GM12878 (cell line): Measurements from ENCODE around the gene LMO7. TPM values are rescaled to one million over a fixed set of nuclear protein-coding genes. Genes with fewer than 3 reads are reported as not detected.

Experiments
- ATAC-seq: fragments of 200-7000 bp; cut with Tn5 transposase; 3 replicates; pipeline ENCODE4 v1.9.1; 2020; ENCODE audit warnings: mild to moderate bottlenecking, moderate library complexity
- BruUV-seq: library from RNA; stranded (reverse); fragments of 400-500 nt; replicated peaks from 2 replicates; lab custom pipeline; 2021; lab: Mats Ljungman, UMichigan
- CTCF ChIA-PET: fragments of 300-600 bp; sonication (Branson Sonifier 250); formaldehyde crosslinking; extraction: SDS; loops from one replicate; lab custom pipeline; 2021; ENCODE audit warnings: inconsistent platforms; lab: Yijun Ruan, JAX
- POLR2A ChIA-PET: fragments of 350-600 bp; formaldehyde crosslinking; extraction: SDS; loops from one replicate; lab custom pipeline; 2021; ENCODE audit warnings: inconsistent platforms; lab: Charles Lee
- RAD21 ChIA-PET: fragments of 300-600 bp; sonication (Branson Sonifier 250); formaldehyde crosslinking; loops from one replicate; lab custom pipeline; 2023; ENCODE audit warnings: antibody characterized with exemption; ENCODE audit not compliant: unreplicated experiment; lab: Charles Lee
- SMC1A ChIA-PET: fragments of 300-600 bp; sonication (Branson Sonifier 250); formaldehyde crosslinking; loops from one replicate; lab custom pipeline; 2023; ENCODE audit not compliant: unreplicated experiment, uncharacterized antibody; lab: Charles Lee
- DNase-seq: peaks from one replicate; pipeline ENCODE4 v3.0.0-alpha.2; 2011; ENCODE audit warnings: low read depth, low spot score
- FAIRE-seq: peaks from 3 replicates; lab custom pipeline; 2011; peaks lifted over from hg19 to GRCh38; lab: Jason Lieb, UNC
- H2AFZ ChIP-seq: 2 replicates; pipeline ENCODE4 v1.6.0; 2011; ENCODE audit warnings: low read depth, low read length, control low read depth; ENCODE audit not compliant: control insufficient read depth
- H3K27ac ChIP-seq: 2 replicates; pipeline ENCODE4 v1.5.1; 2011; ENCODE audit warnings: control low read depth; ENCODE audit not compliant: control insufficient read depth, insufficient read depth
- H3K27me3 ChIP-seq, 2 experiments: replicated peaks in 1 of 2; 2 replicates each; pipeline versions ENCODE4 v1.6.0 to v1.6.1; 2011; ENCODE audit warnings: low read length in 1 of 2; ENCODE audit not compliant: control insufficient read depth in 2 of 2, insufficient read depth in 2 of 2
- H3K36me3 ChIP-seq, 2 experiments: 2 replicates each; pipeline ENCODE4 v1.5.1; 2011; ENCODE audit warnings: low read length in 1 of 2; ENCODE audit not compliant: control insufficient read depth in 2 of 2, insufficient read depth in 2 of 2
- H3K4me1 ChIP-seq: 2 replicates; pipeline ENCODE4 v1.6.1; 2011; ENCODE audit warnings: mild to moderate bottlenecking, low read length, moderate library complexity, mixed read lengths; ENCODE audit not compliant: control insufficient read depth, insufficient read depth
- H3K4me2 ChIP-seq: 2 replicates; pipeline ENCODE4 v1.6.0; 2011; ENCODE audit warnings: control low read depth; ENCODE audit not compliant: control insufficient read depth, insufficient read depth
- H3K4me3 ChIP-seq: fragments of 200-600 bp; sonication (generic); 2 replicates; pipeline ENCODE4 v1.5.1; 2016
- H3K79me2 ChIP-seq: 2 replicates; pipeline ENCODE4 v1.6.0; 2011; ENCODE audit warnings: low read length; ENCODE audit not compliant: control insufficient read depth, insufficient read depth
- H3K9ac ChIP-seq: 2 replicates; pipeline ENCODE4 v1.8.0; 2011; ENCODE audit warnings: low read length, control low read depth, mixed read lengths; ENCODE audit not compliant: control insufficient read depth, insufficient read depth
- H3K9me3 ChIP-seq: replicated peaks from 3 replicates; pipeline ENCODE4 v1.5.1; 2011; ENCODE audit warnings: mild to moderate bottlenecking, low read length; ENCODE audit not compliant: control insufficient read depth, insufficient read depth
- H4K20me1 ChIP-seq: 2 replicates; pipeline ENCODE4 v1.6.0; 2011; ENCODE audit not compliant: control insufficient read depth, insufficient read depth
- ATF7 ChIP-seq: fragments of 450-650 bp; IDR thresholded peaks from 2 replicates; pipeline ENCODE4 v1.6.1; 2016; ENCODE audit warnings: low read depth, mild to moderate bottlenecking
- BACH1 ChIP-seq: fragments of 450-650 bp; IDR thresholded peaks from 2 replicates; pipeline ENCODE4 v1.6.1; 2017; ENCODE audit warnings: mild to moderate bottlenecking, borderline replicate concordance
- BMI1 ChIP-seq: fragments of 450-650 bp; IDR thresholded peaks from 2 replicates; pipeline ENCODE4 v1.6.1; 2016; ENCODE audit warnings: mild to moderate bottlenecking, moderate library complexity, borderline replicate concordance
- EZH2 ChIP-seq: IDR thresholded peaks from 2 replicates; pipeline ENCODE4 v1.6.1; 2012; ENCODE audit warnings: low read depth, mild to moderate bottlenecking, control low read depth, inconsistent platforms, low read length, borderline replicate concordance; ENCODE audit not compliant: control insufficient read depth
- NFYB ChIP-seq: IDR thresholded peaks from 2 replicates; pipeline ENCODE4 v1.6.1; 2011; ENCODE audit warnings: low read depth, mild to moderate bottlenecking, low read length, improper control_type of control experiment, moderate library complexity; ENCODE audit not compliant: insufficient read depth
- SMAD1 ChIP-seq: fragments of 450-650 bp; IDR thresholded peaks from 2 replicates; pipeline ENCODE4 v1.6.1; 2018; ENCODE audit warnings: mild to moderate bottlenecking, low read depth; ENCODE audit not compliant: partially characterized antibody
- SMC3 ChIP-seq: IDR thresholded peaks from 2 replicates; pipeline ENCODE4 v1.6.1; 2011; ENCODE audit warnings: low read length, improper control_type of control experiment, borderline replicate concordance
- TBL1XR1 ChIP-seq: IDR thresholded peaks from 2 replicates; pipeline ENCODE4 v1.6.1; 2012; ENCODE audit warnings: low read depth, low read length, improper control_type of control experiment
- ZNF274 ChIP-seq: IDR thresholded peaks from one replicate; pipeline ENCODE4 v1.8.0; 2011; ENCODE audit not compliant: insufficient read length, insufficient read depth
- WGBS: methylation state at CpG from one replicate; pipeline ENCODE4 v1.1.6; 2016; ENCODE audit warnings: low lambda C conversion rate; ENCODE audit not compliant: insufficient replicate concordance, insufficient coverage; ENCODE audit errors: missing lambda C conversion rate; 5-methylcytosine and 5-hydroxymethylcytosine counted together
- in situ Hi-C: fragments of 300-500 bp; cut with MboI; formaldehyde crosslinking; loops from 9 replicates; pipeline ENCODE4 v1.14.3; 2018; ENCODE audit warnings: mixed read lengths
- intact Hi-C: fragments of 100-400 bp; cut with micrococcal nuclease; formaldehyde crosslinking; loops from one replicate; pipeline ENCODE4 v1.14.2; 2022; ENCODE audit not compliant: unreplicated experiment
- polyA plus RNA-seq, 11 experiments: library from polyadenylated mRNA; depleted of rRNA in 4 of 11; unstranded in 6 of 11; stranded (reverse) in 5 of 11; fragments of >200 nt; fragmentation: Nextera tagmentation in 4 of 11; fragmentation: Illumina TruSeq in 1 of 11; extraction: Ambion mirVana in 4 of 11; extraction: Trizol in 1 of 11; gene quantifications; 1 replicate in 1 of 11; 2 replicates in 10 of 11; pipeline versions ENCODE4 v1.2.1 to v1.2.3, GENCODE V29; 2011 to 2016; ENCODE audit warnings: inconsistent platforms in 2 of 11, missing spikeins in 2 of 11, low read depth in 1 of 11
- total RNA-seq, 4 experiments: library from RNA; depleted of rRNA in 3 of 4; stranded (reverse); fragments of >200 nt in 3 of 4; fragmentation: Illumina TruSeq in 1 of 4; extraction: Trizol in 1 of 4; gene quantifications; 2 replicates each; pipeline versions ENCODE4 v1.2.1 to v1.2.3, GENCODE V29; 2013 to 2021
- TF ChIP-seq, protein P1 (sequence below): IDR thresholded peaks from 2 replicates; pipeline ENCODE4 v1.6.1; 2012; ENCODE audit warnings: mild to moderate bottlenecking, low read depth, low read length
- TF ChIP-seq, protein P2 (sequence below): fragments of 450-650 bp; IDR thresholded peaks from 2 replicates; pipeline ENCODE4 v1.6.1; 2017; ENCODE audit warnings: low read depth, mild to moderate bottlenecking, moderate library complexity

Gene LMO7
- total and polyA plus RNA-seq, 10 of the 15 experiments (the other 5 are each of a cell fraction or from before 2014, with no cell fraction given) = 8.5 to 67.8 (median 36.8) TPM

DNA sequence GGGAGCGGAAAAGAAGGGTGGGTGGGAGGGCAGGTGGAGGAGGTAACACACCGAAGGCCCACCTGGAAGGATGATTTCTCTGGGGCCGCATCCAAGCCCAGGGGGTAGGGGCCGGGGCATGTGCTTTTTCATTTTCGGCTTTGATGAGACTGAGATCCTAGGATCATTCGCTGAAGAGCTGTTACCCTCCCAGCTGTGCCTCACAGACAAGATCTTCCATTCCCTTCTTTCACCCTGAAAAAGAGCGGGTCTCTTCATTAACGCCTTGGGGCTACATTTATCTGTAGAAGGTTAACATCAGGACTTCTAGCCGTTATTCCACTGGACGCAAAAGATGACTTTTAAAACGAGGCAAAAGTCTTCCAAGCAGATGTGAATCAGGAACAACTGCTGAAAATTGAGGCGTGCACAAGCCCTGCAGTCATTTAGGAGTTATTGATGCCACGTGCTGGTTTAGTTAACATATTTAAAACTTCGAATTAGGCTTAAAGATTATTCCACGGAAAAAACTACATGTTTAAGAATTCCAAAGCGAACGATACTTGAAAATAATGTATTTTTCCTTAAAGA, 1.1 kb downstream of the LMO7 start:
- POLR2A ChIA-PET = interaction anchor here (0.6 to 1.5 kb wide), 2 partner anchors 87 to 1271 kb away, joined by 3 to 5 read pairs; partner anchors contain the start of gene UCHL3
- RAD21 ChIA-PET = no interaction called here

DNA sequence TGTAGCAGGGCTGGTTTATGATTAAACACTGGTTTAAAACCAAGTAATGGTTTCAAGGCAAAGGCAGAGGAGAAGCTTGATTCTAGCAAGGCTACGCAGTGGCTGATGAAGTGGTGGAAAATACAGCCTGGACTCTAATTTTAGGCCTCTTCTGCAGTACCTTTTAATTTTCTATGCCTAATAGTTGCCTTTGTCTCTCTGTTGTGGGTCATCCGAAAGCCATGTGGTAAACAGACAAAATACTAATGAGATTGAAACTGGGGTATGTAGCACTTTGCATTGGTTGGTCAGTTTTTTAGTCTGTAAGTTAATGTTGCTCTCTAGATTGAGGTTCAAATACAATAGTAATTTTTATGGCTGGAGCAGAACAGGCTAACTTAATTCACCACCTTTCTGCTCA, 3.3 kb downstream of the LMO7 start:
- intact Hi-C loops (loop anchor here (5.0 kb wide), 1 partner anchor 67 kb away; no protein-coding TSS in a partner anchor), in situ Hi-C loops (no loop called here)
- Histone ChIP-seq H3K4me1 (no peaks in the 10 kb centered on the region; the same call in 1 of the 2 replicates), H3K4me2 (peak overlapping the region; percentile 14; the same call in 1 of the 2 replicates), H3K27ac (no peak overlapping the region), H3K9ac (no peak overlapping the region), H3K27me3 (no peaks in the 10 kb centered on the region), H3K9me3 (no peaks in the 10 kb centered on the region), H3K79me2 (peaks cover 10% of the 10 kb centered on the region), H4K20me1 (no peaks in the 10 kb centered on the region), H3K4me3 (no peak overlapping the region), H2AFZ (no peak overlapping the region), H3K36me3 (no peaks in the 10 kb centered on the region; a peak in 1 of 4 replicates)
- ChIA-PET SMC1A (interaction anchor here (0.6 to 2.6 kb wide), 10 partner anchors 8 to 268 kb away, joined by 3 to 10 read pairs (median 3); partner anchors contain the start of gene COMMD6), CTCF (interaction anchor here (0.9 to 1.2 kb wide), 3 partner anchors 49 to 233 kb away, joined by 3 to 4 read pairs (median 4); no protein-coding TSS in a partner anchor), RAD21 (interaction anchor here (0.9 kb wide), 2 partner anchors 9 to 48 kb away, joined by 3 read pairs; no protein-coding TSS in a partner anchor), POLR2A (interaction anchor here (1.4 kb wide), 1 partner anchor 8 kb away, joined by 9 read pairs; no protein-coding TSS in a partner anchor)
- DNase-seq (peak; percentile 54), ATAC-seq (peak; percentile 67), FAIRE-seq (no peak)
- 32% methylated on average over 2 of the region's 2 CpGs for WGBS
- BruUV-seq = no TSS peak
- peak; percentile 69 for TF ChIP-seq NFYB
- TF ChIP-seq, protein P1, sequence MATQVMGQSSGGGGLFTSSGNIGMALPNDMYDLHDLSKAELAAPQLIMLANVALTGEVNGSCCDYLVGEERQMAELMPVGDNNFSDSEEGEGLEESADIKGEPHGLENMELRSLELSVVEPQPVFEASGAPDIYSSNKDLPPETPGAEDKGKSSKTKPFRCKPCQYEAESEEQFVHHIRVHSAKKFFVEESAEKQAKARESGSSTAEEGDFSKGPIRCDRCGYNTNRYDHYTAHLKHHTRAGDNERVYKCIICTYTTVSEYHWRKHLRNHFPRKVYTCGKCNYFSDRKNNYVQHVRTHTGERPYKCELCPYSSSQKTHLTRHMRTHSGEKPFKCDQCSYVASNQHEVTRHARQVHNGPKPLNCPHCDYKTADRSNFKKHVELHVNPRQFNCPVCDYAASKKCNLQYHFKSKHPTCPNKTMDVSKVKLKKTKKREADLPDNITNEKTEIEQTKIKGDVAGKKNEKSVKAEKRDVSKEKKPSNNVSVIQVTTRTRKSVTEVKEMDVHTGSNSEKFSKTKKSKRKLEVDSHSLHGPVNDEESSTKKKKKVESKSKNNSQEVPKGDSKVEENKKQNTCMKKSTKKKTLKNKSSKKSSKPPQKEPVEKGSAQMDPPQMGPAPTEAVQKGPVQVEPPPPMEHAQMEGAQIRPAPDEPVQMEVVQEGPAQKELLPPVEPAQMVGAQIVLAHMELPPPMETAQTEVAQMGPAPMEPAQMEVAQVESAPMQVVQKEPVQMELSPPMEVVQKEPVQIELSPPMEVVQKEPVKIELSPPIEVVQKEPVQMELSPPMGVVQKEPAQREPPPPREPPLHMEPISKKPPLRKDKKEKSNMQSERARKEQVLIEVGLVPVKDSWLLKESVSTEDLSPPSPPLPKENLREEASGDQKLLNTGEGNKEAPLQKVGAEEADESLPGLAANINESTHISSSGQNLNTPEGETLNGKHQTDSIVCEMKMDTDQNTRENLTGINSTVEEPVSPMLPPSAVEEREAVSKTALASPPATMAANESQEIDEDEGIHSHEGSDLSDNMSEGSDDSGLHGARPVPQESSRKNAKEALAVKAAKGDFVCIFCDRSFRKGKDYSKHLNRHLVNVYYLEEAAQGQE = no peak
- peak; percentile 92 for TF ChIP-seq ATF7
- TF ChIP-seq BMI1 = no peak; the same call in 1 of the 2 replicates
- TF ChIP-seq EZH2 = no peak
- TF ChIP-seq, protein P2, sequence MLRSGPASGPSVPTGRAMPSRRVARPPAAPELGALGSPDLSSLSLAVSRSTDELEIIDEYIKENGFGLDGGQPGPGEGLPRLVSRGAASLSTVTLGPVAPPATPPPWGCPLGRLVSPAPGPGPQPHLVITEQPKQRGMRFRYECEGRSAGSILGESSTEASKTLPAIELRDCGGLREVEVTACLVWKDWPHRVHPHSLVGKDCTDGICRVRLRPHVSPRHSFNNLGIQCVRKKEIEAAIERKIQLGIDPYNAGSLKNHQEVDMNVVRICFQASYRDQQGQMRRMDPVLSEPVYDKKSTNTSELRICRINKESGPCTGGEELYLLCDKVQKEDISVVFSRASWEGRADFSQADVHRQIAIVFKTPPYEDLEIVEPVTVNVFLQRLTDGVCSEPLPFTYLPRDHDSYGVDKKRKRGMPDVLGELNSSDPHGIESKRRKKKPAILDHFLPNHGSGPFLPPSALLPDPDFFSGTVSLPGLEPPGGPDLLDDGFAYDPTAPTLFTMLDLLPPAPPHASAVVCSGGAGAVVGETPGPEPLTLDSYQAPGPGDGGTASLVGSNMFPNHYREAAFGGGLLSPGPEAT = peak; percentile 66; the same call in 1 of the 2 replicates

More for the DNA sequence above, 1.1 kb downstream of the LMO7 start:
- in situ Hi-C loops = no loop called here
- H3K4me1 ChIP-seq = no peaks in the 10 kb centered on the region; the same call in 1 of the 2 replicates
- BruUV-seq = no TSS peak
- peak overlapping the region; percentile 9 for H3K9ac ChIP-seq
- peak overlapping the region; percentile 73 for H3K4me2 ChIP-seq
- H3K4me3 ChIP-seq = peak overlapping the region; percentile 66
- H3K36me3 ChIP-seq = no peaks in the 10 kb centered on the region; a peak in 1 of 4 replicates
- H3K27me3 ChIP-seq = no peaks in the 10 kb centered on the region
- intact Hi-C loops = loop anchor here (5.0 kb wide), 1 partner anchor 65 kb away; no protein-coding TSS in a partner anchor
- no peak for TF ChIP-seq ZNF274
- no peak for TF ChIP-seq SMAD1
- TF ChIP-seq TBL1XR1 = no peak
- TF ChIP-seq BMI1 = no peak
- no peak for TF ChIP-seq SMC3
- TF ChIP-seq BACH1 = no peak
- no peak for FAIRE-seq
- H2AFZ ChIP-seq = peak overlapping the region; percentile 37; the same call in 1 of the 2 replicates
- ChIA-PET CTCF (interaction anchor here (0.6 kb wide), 1 partner anchor 843 kb away, joined by 3 read pairs; no protein-coding TSS in a partner anchor), SMC1A (no interaction called here)
- no peak for ATAC-seq
- no peak overlapping the region for H3K27ac ChIP-seq
- no peak for DNase-seq
- H4K20me1 ChIP-seq = no peaks in the 10 kb centered on the region
- peaks cover 10% of the 10 kb centered on the region for H3K79me2 ChIP-seq
- WGBS = 54% methylated on average over 16 of the region's 17 CpGs
- no peaks in the 10 kb centered on the region for H3K9me3 ChIP-seq
